Dermis microvascular lymphatic vessel endothelial cell (primary cell): ENCODE results near the gene NT5M. TPM values are rescaled to one million over a fixed set of nuclear protein-coding genes. Genes with fewer than 3 reads are reported as not detected.
"Not testable (repeated sequence)": the region's sequence is repeated elsewhere in the genome, so short reads cannot be mapped to it uniquely, and the experiment has no call there.

ENCODE experiments used
- DNase-seq, 2 donors: peaks; one replicate each; pipeline versions ENCODE4 v3.0.0 to v3.0.0-alpha.2; 2010; ENCODE audit warnings: low read depth in 2 of 2
- total RNA-seq: library from RNA; depleted of rRNA; stranded (reverse); fragments of >200 nt; gene quantifications from 2 replicates; pipeline ENCODE4 v1.2.1, GENCODE V29; 2014

Gene NT5M
- total RNA-seq, 1 donor from 2014 or later = 1.8 TPM

GRCh38 chr17:17301659-17302058 is 1.5 kb upstream of the NT5M start:
- not testable (repeated sequence) for DNase-seq

GRCh38 chr17:17303847-17304490 is 796 bp downstream of the NT5M start:
- no peak for DNase-seq

GRCh38 chr17:17304521-17304985 is 1.4 kb downstream of the NT5M start:
- DNase-seq = no peak

- peak in 1 of 2 donors; percentile 5 for DNase-seq
Measured at GRCh38 chr17:17305281-17305801, 2.2 kb downstream of the NT5M start.

GRCh38 chr17:17309356-17309755 is 6.2 kb downstream of the NT5M start:
- no peak for DNase-seq

- DNase-seq = peak in 1 of 2 donors; percentile 24
Measured at GRCh38 chr17:17313350-17313991, 10.3 kb downstream of the NT5M start.

GRCh38 chr17:17314501-17315071 is 11.4 kb downstream of the NT5M start:
- peak in 1 of 2 donors; percentile 51 for DNase-seq

GRCh38 chr17:17315142-17315821 is 12.1 kb downstream of the NT5M start:
- DNase-seq = no peak

GRCh38 chr17:17320188-17320910 is 17.2 kb downstream of the NT5M start:
- DNase-seq = no peak

GRCh38 chr17:17320911-17321220 is 17.7 kb downstream of the NT5M start:
- DNase-seq = no peak

- DNase-seq = no peak
Measured at GRCh38 chr17:17321356-17322025, 18.3 kb downstream of the NT5M start.

- DNase-seq = no peak
Measured at GRCh38 chr17:17322516-17323510, 19.6 kb downstream of the NT5M start.

- DNase-seq = no peak
Measured at GRCh38 chr17:17324616-17325015, 21.4 kb downstream of the NT5M start.

GRCh38 chr17:17325228-17325627 is 22.1 kb downstream of the NT5M start:
- DNase-seq = no peak

- no peak for DNase-seq
Measured at GRCh38 chr17:17325816-17326215, 22.6 kb downstream of the NT5M start.

- DNase-seq = no peak
Measured at GRCh38 chr17:17326275-17326875, 23.2 kb downstream of the NT5M start.

GRCh38 chr17:17328251-17328650 is 25.1 kb downstream of the NT5M start:
- no peak for DNase-seq

- DNase-seq = no peak
Measured at GRCh38 chr17:17341452-17341851, 38.3 kb downstream of the NT5M start.

- peak in 1 of 2 donors; percentile 14 for DNase-seq
Measured at GRCh38 chr17:17342242-17342945, 39.2 kb downstream of the NT5M start.
